BLaER1 (cell line): ENCODE results near the gene ZNF552.

Source experiments
- H3K27ac ChIP-seq: shearing (Covaris generic); formaldehyde crosslinking; 2 replicates; pipeline ENCODE4 v1.8.1; 2022
- H3K27me3 ChIP-seq: shearing (Covaris generic); formaldehyde crosslinking; 2 replicates; pipeline ENCODE4 v1.8.1; 2022
- H3K36me3 ChIP-seq: shearing (Covaris generic); formaldehyde crosslinking; 2 replicates; pipeline ENCODE4 v1.8.1; 2022
- H3K4me1 ChIP-seq: shearing (Covaris generic); formaldehyde crosslinking; 2 replicates; pipeline ENCODE4 v1.8.1; 2022
- H3K4me2 ChIP-seq: shearing (Covaris generic); formaldehyde crosslinking; 2 replicates; pipeline ENCODE4 v1.8.1; 2022
- H3K4me3 ChIP-seq: shearing (Covaris generic); formaldehyde crosslinking; 2 replicates; pipeline ENCODE4 v1.8.1; 2022
- H3K9ac ChIP-seq: shearing (Covaris generic); formaldehyde crosslinking; 2 replicates; pipeline ENCODE4 v1.8.1; 2022
- H3K9me3 ChIP-seq: shearing (Covaris generic); formaldehyde crosslinking; 2 replicates; pipeline ENCODE4 v1.8.1; 2022
- H4K20me1 ChIP-seq: shearing (Covaris generic); formaldehyde crosslinking; 2 replicates; pipeline ENCODE4 v1.8.1; 2022
- Cebpa-rat ChIP-seq: shearing (Covaris generic); IDR thresholded peaks from 2 replicates; pipeline ENCODE4 v1.8.1; 2022

ZNF552 gene

GRCh38 chr19:57778336-57778735, 36.4 kb downstream of the ZNF552 start:
- H3K36me3 ChIP-seq: peaks cover 100% of the 10 kb centered on the region
- H3K9me3 ChIP-seq: peaks cover 100% of the 10 kb centered on the region
- no peak for TF ChIP-seq Cebpa-rat

DNA sequence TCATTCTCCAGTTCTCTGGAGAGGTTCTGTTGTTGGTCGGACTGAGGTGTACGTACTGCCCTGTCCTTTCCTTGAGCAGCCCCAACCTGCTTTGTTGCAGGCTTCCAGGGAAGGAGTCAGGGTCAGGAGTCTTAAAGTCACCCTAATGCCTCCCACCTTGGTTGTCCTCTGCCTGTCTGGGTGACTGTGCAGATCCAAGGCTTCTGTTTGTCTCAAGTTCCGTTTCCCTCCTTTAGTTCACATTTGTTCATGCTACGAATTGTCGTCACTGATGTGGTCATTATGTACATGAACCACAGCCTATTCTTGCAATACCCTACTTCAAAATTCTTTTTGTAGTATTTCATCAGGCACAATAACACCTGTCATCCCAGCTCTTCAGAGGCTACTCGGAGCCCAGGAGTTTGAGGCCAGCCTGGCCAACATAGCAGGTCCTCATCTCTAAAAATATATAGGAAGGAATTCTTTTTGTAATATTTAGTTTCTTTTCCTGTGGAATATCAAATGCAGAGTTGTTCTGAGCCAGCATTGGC, 37.9 kb downstream of the ZNF552 start:
- no peak overlapping the region for H3K4me3 ChIP-seq
- H3K9ac ChIP-seq: no peak overlapping the region
- H3K36me3 ChIP-seq: peaks cover 100% of the 10 kb centered on the region
- H3K27ac ChIP-seq: no peak overlapping the region
- peaks cover 100% of the 10 kb centered on the region for H3K9me3 ChIP-seq
- H3K4me1 ChIP-seq: no peaks in the 10 kb centered on the region
- TF ChIP-seq Cebpa-rat: no peak
- H4K20me1 ChIP-seq: peaks cover 28% of the 10 kb centered on the region
- H3K27me3 ChIP-seq: no peaks in the 10 kb centered on the region
- no peak overlapping the region for H3K4me2 ChIP-seq

More at GRCh38 chr19:57778336-57778735, 36.4 kb downstream of the ZNF552 start:
- no peak overlapping the region for H3K4me2 ChIP-seq
- no peak overlapping the region for H3K27ac ChIP-seq
- H3K27me3 ChIP-seq: no peaks in the 10 kb centered on the region
- peaks cover 28% of the 10 kb centered on the region for H4K20me1 ChIP-seq
- H3K4me3 ChIP-seq: peak overlapping the region; percentile 46
- H3K9ac ChIP-seq: no peak overlapping the region
- no peaks in the 10 kb centered on the region for H3K4me1 ChIP-seq

DNA sequence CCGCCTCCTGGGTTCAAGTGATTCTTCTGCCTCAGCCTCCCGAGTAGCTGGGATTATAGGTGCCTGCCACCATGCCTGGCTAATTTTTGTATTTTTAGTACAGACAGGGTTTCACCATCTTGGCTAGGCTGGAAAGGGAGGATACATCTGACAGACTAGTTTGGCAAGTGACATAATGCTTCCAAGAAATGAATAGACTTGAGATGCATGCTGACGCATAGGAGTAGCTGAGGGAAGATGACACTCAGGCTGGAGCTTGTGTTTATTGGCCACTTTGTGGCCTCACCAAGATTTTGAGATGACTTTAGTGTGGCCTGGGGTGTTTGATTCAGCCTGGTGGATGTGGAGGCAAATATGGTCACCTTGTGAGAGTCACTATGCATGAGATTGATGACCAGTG, 41.2 kb downstream of the ZNF552 start:
- TF ChIP-seq Cebpa-rat: no peak
- no peak overlapping the region for H3K4me2 ChIP-seq
- peaks cover 79% of the 10 kb centered on the region for H3K36me3 ChIP-seq
- peaks cover 28% of the 10 kb centered on the region for H4K20me1 ChIP-seq
- no peak overlapping the region for H3K27ac ChIP-seq
- no peak overlapping the region for H3K4me3 ChIP-seq
- peaks cover 15% of the 10 kb centered on the region for H3K4me1 ChIP-seq
- H3K27me3 ChIP-seq: no peaks in the 10 kb centered on the region
- peaks cover 79% of the 10 kb centered on the region for H3K9me3 ChIP-seq
- no peak overlapping the region for H3K9ac ChIP-seq

GRCh38 chr19:57771417-57771816, 43.3 kb downstream of the ZNF552 start:
- Histone ChIP-seq H3K36me3 (peaks cover 65% of the 10 kb centered on the region), H3K4me2 (peak overlapping the region; percentile 92; the same call in 1 of the 2 replicates), H3K9ac (no peak overlapping the region), H4K20me1 (peaks cover 20% of the 10 kb centered on the region), H3K27me3 (no peaks in the 10 kb centered on the region), H3K4me1 (peaks cover 15% of the 10 kb centered on the region), H3K27ac (no peak overlapping the region), H3K4me3 (no peak overlapping the region; the same call in 1 of the 2 replicates), H3K9me3 (peaks cover 58% of the 10 kb centered on the region)
- no peak for TF ChIP-seq Cebpa-rat

- Histone ChIP-seq H3K9me3 (peaks cover 40% of the 10 kb centered on the region), H3K4me1 (peaks cover 15% of the 10 kb centered on the region), H3K4me2 (peak within 1 kb of the TSS; percentile 92), H3K27me3 (no peaks in the 10 kb centered on the region), H4K20me1 (peaks cover 1% of the 10 kb centered on the region; the same call in 1 of the 2 replicates), H3K36me3 (peaks cover 62% of the 10 kb centered on the region), H3K27ac (peak within 1 kb of the TSS; percentile 72), H3K9ac (peak within 1 kb of the TSS; percentile 79), H3K4me3 (peak within 1 kb of the TSS; percentile 80)
- no peak for TF ChIP-seq Cebpa-rat
Measured at GRCh38 chr19:57769345-57770131, 45.2 kb downstream of the ZNF552 start, which contains the start of gene ZNF586. Gene ZNF586 (plus strand): TSS chr19:57769676. CDS start chr19:57769843, 167 bp downstream.

GRCh38 chr19:57759096-57759495, 55.6 kb downstream of the ZNF552 start:
- H4K20me1 ChIP-seq: peaks cover 14% of the 10 kb centered on the region
- H3K9ac ChIP-seq: no peak overlapping the region
- no peak for TF ChIP-seq Cebpa-rat
- no peak overlapping the region for H3K4me2 ChIP-seq
- H3K9me3 ChIP-seq: peaks cover 5% of the 10 kb centered on the region; the same call in 1 of the 2 replicates
- H3K27ac ChIP-seq: no peak overlapping the region
- no peak overlapping the region for H3K4me3 ChIP-seq
- H3K4me1 ChIP-seq: no peaks in the 10 kb centered on the region
- peaks cover 97% of the 10 kb centered on the region for H3K36me3 ChIP-seq
- no peaks in the 10 kb centered on the region for H3K27me3 ChIP-seq

DNA sequence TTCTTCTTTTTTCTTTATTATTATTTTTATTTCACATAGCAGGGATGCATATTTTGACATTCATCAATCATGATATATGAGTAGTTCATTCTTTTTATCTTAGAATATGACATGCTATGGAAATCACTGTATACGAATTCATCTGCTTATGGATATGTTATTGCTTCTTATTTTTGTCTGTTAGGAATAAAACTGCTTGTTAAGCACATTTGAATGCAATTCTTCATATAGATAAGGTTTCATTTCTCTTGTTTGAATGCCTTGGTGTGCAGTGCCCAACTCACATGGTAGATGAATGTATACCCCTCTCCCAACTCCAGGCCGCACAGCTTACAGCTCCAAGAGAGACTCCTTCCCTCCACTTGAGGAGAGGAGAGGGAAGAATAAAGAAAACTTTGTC, 56.8 kb downstream of the ZNF552 start:
- TF ChIP-seq Cebpa-rat: no peak
- no peak overlapping the region for H3K4me3 ChIP-seq
- H3K4me1 ChIP-seq: no peaks in the 10 kb centered on the region
- no peaks in the 10 kb centered on the region for H3K27me3 ChIP-seq
- H3K9me3 ChIP-seq: peaks cover 15% of the 10 kb centered on the region
- H3K9ac ChIP-seq: no peak overlapping the region
- H3K27ac ChIP-seq: no peak overlapping the region
- no peak overlapping the region for H3K4me2 ChIP-seq
- H4K20me1 ChIP-seq: peaks cover 14% of the 10 kb centered on the region
- H3K36me3 ChIP-seq: peaks cover 98% of the 10 kb centered on the region
